ENCODE results near the gene CDCP2. TPM values are rescaled to one million over a fixed set of nuclear protein-coding genes. Genes with fewer than 3 reads are reported as not detected.
"Not testable (repeated sequence)": the region's sequence is repeated elsewhere in the genome, so short reads cannot be mapped to it uniquely, and the experiment has no call there.

Gene CDCP2
- total RNA-seq, 1 donor from 2014 or later = 0.17 TPM

DNA sequence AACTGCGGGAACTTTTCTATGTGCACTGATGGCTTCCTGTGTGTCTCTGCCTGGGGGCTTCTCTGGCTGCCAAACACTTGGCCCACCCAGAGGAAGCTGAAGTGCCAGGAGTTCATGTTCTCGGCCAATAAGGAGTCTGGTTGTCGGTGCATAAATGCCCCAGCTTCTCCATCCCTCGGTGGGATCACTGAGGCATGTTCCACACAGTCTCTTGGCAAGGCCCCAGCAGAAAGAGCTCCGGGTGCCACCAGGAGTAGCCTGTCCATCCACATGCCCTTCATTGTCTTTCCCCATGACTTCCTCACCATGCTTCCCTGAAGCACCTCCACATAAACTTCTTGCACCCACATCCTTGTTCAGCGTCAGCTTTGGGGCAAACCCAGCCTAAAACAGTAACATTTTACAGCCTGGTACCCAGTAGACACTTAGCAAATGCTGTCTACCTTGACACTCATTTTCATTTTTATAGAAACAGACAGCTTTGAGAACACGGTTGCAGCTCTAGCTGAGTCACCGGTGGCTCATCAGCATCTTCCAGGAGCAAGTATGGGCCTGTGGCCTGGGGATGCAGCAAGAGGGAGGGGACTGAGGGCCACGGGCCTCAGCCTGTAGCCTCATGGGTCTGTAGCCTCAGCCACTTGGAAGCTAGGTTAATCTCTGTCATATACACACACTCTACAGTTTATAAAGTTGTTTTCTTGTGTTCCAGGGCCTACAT lies 14.8 kb upstream of the CDCP2 start:
- DNase-seq = no peak

DNA sequence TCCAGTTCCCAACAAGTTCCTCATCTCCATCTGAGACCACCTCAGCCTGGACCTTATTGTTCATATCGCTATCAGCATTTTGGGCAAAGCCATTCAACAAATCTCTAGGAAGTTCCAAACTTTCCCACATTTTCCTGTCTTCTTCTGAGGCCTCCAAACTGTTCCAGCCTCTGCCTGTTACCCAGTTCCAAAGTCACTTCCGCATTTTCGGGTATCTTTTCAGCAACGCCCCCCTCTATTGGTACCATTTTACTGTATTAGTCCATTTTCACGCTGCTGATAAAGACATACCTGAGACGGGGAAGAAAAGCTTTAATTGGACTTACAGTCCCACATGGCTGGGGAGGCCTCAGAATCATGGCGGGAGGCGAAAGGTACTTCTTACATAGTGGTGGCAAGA lies 13.6 kb upstream of the CDCP2 start:
- DNase-seq = not testable (repeated sequence)

DNA sequence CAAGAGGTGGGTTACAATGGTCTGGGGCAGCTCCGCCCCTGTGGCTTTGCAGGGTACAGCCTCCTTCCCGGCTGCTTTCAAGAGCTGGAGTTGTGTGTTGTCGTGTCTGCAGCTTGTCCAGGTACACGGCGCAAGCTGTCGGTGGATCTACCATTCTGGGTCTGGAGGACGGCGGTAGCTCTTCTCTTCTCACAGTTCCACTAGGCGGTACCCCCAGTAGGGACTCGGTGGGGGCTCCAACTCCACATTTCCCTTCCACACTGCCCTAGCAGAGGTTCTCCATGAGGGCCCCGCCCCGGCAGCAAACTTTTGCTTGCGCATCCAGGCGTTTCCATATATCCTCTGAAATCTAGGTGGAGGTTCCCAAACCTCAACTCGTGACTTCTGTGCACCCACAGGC lies 12.3 kb upstream of the CDCP2 start:
- no peak for DNase-seq

DNA sequence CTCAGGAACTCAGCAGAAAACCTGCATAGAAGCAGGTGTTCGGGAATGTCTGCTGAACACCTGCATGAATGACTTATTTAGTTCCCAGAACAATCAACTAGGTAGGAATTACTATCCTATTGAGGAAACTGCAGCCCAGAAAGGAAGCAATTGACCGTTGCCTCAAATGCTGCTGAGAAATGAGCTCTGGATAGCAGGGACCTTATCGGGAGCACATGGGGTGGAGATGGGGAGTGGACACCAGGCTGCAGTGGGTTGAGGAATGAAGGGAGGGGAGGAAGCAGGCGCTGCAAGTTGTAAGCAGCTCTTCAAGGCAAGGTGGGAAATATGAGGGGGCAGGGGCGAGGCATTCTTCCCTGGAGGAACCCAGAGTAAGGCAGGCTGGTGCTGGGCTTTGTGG lies 10.8 kb upstream of the CDCP2 start:
- no peak for DNase-seq

DNA sequence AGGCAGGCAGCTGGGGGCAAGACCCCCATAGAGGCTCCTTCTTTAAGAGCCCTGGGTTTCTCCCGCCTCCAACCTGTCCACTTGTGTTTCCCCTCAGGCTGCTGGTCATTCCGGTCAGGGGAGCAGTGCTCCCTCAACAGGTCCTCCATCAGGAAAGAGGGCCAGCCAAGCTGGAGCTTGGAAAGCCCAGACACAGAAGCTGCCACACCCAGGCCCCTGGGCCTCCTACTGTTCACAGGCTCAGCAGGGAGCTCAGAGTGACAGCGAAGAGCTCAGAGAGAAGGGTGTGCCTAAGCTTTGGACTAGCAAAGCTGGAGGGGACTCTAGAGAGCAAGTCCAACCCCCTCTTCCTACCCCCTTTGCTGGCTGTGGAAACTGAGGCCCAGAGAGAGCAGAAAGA lies 10.3 kb upstream of the CDCP2 start:
- DNase-seq = no peak

DNA sequence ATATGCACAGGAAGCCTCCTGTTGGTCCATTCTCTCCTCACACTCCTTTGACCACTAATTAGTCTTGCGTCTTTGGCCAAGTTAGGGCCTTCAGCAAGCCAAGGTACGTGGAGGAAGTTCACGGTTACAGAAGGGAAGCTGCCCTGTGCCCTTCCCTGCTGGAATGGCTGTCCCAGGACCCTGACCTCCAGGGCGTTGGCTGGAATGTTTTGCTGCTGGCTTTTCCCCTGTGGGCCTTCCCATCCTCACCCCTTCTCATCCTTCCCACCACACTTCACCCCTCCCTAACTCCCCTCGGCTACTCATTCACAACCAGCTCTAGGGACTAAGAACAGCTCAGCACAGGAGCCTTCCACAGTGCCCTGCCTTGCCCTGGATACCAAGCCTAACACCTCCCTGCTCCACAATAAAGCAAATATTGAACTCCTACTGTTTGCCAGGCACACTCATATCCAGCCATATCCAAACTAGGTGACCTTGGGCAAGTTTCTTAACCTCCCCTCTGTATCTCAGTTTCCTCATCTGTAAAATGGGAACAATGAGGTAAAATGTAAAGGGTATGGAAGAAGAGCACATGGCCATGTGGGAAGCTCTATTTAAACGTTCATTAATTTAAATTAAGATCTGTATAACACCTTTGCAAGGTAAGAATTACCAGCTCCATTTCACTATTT lies 8.8 kb upstream of the CDCP2 start:
- no peak for DNase-seq

DNA sequence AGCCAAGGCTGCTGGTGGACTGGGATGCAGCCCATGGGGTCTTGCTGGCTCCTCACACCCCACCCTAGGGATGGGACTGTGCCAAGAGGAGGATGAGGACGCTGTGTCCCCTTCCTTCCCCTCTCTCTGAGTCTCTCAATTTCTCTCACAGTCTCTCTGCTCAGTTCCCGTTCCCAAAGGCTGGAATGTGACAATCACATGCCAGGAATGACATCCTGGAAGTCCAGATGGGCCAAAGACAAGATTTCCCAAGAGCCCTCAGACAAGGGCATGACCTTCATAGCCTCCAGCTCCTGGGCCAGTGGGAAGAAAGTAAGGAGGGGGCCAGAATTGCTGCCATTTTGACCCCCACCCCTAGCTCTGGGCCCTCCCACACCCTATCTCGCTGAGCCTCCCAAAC lies 7.6 kb upstream of the CDCP2 start:
- no peak for DNase-seq

DNA sequence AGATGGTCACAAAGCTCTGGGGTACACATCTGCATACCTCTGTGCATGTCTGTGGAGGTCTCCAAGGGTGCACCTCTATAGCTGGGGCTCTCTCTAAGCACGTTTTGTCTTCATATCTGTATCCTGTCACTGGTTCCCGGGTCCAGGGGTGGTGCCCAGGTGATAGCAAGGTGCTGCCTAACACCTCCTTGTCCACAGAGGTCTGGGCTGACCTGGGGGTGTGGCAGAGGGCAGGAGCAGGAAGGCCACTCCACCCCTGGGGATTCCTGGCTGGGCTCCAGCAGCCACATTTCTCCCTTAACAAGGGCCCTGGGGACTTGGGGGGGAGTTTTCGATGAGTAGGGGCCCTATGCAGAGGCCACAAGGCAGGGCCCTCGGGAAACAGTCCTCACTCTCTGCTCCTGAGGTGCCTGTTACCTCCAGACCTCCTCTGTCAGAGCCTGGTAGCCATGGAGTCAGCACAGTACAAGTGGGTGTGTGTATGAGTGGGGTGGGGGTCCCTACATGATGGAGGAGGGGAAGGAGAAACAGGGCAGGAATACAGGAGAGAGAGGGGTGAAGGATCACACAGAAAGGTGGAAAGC lies 7.0 kb upstream of the CDCP2 start:
- no peak for DNase-seq

DNA sequence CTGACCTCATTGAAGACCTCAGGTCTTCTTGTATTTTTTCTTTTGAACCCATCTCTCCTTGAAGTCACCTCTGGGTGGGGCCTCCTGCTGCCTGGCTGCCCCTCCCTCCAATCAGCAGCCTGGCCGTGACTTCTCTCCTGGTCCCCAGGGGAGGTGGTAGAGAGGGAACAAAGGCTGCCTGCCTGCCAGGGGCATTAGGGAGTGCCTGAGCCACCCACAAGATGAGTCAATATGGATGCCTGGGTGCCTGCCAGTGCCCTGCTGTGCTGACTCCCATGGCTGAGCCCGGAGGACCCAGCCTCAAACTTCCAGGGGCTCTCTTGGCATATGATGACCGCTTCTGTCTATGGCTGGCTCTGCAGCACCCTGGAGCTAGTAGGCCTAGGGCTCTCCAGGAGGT lies 5.3 kb upstream of the CDCP2 start:
- DNase-seq = no peak

DNA sequence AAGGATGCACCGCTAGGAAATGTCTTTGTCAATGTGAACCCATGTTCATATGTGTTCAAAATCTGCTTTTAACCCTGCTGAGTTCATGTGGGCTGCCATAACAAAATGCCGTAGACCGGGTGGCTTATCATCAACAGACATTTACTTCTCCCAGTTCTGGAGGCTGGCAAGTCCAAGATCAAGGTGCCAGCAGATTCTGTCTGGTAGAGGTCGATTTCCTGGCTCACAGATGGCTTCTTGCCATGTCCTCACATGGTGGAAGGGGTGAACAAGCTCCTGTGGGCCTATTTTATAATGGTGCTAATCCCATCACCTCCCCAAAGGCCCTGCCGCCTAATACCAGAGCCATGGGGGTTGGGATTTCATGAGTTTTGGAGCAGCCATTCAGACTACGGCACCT lies 4.6 kb upstream of the CDCP2 start:
- no peak for DNase-seq

DNA sequence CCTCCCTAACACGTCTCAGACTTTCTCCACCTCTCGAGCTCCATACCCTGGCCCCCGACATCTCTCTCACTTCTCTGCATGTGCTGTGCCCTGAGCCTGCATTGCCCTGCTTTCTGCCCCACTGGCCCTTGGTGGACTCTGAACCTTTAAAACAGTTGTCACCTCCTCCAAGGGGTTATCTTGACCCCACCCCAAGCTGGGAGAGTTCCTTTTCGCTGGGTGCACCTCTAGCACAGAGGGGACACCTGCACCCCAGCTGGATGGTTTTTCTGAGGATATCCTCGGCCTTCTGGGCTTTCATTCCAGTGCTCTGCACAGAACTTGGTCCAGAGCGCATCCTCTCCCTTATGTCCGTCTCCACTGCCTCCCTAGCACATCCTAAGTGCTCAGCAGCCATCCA lies 4.2 kb upstream of the CDCP2 start:
- no peak for DNase-seq

DNA sequence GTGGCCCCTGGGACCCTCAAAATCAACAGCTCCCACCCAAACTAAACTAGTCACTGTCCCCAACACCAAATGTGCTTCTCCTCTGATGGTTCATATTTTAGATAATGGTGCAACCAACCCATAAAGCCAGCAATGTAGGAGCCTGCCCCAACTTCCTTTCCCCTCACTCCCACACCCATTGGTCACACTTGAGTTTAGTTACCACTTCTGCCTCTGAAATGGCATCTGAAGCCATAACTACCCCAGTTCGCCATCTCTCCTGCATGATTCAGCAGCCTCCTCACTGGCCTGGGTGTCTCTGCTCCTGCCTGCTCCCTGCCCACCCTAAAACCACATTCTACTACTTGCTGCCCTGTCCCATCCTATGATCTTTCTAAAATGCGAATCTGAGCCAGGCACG lies 3.4 kb upstream of the CDCP2 start:
- DNase-seq = no peak

DNA sequence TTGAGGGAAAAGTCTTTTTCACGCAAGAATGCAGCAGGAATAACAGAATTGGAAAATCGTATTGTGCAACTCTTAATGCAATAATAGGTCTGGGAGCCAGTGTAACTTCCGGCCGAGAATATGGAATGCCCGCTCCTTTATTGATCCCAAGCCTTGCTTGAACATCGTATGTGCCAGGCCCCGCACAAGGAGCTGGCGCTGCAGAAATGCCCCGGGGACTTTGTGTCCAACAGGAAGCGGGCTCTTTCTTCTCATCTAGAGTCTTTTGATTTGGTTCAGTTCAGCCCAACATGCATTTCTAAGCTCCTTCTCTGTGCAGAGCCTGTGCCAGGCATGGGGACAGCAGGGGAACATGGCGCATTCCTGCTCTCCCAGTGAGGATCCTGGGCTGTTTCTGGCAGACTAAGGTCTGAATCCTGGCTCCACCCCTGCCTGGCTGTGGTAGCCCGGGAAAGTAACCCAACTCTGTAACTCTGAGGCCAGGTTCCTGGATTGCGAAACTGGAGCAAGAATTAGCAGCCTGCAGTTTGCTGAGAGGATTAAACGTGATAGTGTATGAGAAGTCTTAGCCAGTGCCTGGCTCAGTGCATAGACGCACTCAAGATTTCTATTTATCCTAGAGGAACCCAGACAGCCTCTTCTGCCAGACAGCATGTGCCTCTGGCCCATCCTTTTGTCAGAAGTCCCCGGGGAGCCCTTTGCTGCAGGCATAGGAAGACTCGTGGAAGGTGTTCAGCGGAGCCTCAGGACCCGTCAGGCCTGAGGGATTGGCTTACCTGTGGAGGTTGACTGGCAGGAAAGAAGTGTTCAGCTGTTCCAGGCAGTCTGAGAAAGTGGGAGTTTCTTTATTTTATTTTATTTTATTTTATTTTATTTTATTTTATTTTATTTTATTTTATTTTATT lies 987 bp upstream of the CDCP2 start:
- DNase-seq = no peak

DNA sequence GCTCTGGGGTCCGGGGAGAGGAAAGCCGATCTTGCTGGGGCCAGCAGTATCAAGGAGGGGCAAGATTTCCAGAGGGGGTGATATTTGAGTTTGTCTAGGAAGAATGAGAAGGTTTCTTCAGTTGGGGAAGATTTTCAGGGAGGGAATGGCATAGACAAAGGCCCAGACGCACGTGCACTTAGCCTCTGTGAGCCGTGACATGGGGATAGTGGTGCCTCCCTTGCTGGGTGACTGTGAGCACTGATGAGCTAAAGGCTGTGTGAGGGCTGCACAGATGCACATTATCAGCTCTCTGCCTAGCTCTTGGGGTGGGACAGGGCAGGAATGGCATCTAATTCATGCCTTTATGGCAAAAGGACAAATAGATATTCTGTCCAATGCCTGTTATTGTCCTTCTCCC lies 1.8 kb downstream of the CDCP2 start:
- no peak for DNase-seq

DNA sequence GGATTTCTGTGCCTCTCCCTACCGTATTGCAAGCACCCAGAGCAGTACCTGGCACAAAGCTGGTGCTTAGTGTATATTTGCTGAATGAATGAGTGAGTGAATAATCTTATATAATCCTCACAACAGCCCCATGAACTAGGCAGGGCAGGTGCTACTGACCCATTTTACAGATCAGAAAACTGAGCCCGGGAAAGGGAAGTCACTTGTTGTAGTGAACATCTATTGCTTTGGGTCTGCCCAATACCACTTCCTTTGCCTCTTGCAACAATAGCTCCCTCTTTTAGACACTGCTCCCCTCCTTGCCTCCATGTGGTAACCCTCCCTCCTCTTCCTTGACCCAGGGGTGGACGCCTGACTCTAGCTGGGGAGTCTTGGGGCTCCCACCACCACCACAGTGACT lies 3.1 kb downstream of the CDCP2 start:
- DNase-seq = no peak

DNA sequence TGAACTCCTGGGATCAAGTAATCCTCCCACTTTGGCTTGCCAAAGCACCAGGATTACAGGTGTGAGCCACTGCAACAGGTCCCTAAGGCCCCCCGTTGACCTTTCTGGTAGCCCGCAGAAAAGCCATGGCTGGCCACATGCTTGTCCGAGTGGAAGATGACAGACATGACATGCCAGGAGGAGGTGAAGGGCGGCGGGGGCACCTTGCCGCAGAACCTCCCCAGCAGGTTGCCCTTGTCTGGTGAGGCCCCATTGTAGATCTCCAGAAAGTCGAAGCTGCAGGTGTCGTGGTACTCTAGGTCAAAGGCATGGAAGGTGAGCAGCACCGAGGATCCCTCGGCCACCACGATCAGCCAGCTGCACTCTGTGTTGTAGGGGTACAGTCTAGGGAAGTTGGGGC lies 8.4 kb downstream of the CDCP2 start:
- DNase-seq = no peak

DNA sequence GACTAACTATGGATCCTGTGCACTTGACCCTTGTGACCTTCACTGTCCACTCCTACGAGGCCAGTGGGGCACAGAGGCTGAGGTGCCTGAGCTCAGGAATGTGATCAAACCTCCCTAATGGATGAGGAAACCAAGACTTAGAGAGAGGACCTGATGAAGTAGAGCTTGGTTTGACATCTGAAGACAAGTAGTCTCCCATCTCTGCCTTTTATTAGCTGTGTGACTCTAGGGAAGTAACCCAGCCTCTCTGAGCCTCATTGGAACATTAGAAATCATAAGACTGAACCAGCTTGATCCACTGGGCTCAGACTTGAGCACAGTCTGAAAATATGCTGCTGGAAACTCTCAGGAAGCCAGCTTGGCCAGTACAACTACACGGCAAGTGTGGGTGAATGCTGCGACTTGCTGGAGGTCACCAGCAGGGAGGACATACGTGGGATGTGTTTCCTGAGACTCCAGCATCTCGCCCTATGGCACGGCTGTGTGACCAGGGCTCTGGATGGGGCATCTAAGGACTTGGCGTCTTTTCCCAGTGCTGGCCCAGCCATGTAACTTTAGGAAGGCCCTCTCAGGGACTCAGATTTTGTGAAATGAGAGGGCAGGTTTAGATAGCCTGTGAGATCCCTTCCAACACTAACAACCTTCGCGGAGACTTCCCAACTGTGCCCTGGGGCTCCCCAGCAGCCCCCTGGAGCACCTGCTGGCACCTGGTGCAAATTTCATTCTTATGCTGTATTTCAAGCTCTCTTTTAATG lies 10.5 kb downstream of the CDCP2 start:
- no peak for DNase-seq

DNA sequence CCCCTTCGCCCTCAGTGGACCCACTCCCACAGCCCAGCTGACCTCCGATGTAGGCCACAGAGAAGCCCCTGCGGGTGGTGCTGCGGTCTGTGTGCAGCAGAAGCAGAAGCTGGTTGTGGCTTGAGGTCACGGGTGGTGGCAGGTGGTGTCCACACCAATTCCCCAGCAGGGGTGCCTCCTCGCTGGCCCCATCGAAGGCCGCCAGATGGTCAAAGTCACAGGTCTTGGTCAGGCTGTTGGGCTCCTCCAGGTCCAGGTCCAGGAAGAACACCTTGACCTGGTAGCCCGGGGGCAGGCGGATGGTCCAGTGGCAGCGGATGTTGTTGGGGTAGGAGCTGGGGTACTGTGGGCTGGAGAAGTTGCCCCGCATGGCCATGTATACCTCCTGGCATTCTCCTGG lies 13.1 kb downstream of the CDCP2 start:
- DNase-seq = no peak

DNA sequence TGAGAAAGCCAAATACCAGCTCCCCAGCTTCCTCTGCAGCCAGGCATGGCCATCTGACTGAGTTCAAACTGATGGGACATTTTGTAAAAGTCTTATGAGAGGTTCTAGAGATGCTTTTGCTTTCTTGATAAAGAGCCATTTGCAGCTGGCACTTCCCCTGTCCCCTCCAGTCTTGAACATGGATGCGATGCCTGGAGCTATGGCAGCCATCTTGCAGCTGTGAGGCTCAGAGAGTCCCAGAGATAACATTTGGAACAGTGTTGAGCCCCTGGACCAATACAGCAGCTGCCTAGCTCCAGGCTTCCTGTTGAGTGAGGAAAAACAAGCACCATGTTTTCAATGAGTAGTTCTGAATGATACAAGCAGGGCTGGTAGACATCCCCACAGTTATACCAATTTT lies 13.8 kb downstream of the CDCP2 start:
- DNase-seq = no peak

DNA sequence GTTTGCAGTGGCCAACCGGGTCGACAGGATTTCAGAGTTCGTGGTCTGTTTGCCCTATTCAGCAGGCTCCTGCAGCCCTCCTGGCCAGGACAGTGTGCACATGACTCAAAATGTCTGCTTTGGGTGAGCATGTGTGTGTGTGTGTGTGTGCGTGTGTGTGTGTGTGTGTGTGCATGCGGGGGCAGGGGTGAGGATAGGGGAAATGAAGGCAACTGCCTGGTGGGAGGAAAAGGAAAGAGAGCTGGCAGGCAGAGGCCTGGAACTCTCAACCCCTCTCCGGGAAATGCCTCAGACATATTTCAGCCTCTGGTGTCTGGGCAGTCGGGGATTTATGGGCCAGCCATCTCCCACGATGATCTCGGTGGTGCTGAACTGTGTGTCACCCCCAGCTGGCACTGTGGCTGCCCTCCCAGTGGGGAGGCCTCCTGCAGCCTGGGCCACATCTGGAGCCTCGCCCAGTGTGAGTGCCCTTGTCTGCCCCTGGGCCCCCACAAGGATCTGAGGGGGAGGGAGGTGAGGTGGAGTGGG lies 15.2 kb downstream of the CDCP2 start:
- peak; percentile 79 for DNase-seq

DNA sequence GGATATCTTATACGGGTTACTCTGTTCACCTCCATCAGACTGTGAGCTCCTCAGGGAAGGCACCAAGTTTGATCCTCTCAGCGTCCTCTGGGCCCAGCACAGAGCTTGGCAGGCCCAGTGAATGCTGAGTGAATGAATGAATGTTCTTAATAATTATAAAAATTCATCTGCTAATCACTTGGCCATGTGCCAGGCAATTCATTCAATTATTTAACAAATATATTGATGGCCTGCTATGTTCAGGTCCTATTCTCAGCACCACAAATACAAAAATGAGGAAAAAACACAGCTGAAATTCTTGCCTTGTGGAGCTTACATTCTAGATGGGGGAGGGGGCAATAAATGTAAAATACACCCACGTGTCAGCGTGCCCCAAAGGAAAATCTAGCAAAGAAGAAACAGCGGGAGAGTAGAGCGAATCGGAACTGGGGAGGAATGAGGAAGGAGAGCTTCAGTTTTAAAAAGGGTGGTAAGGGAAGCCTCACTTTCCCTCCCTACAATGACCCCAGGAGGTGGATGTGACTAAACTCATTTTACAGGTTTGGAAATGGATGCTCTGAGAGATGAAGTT lies 15.8 kb downstream of the CDCP2 start:
- no peak for DNase-seq

Measured in dermis blood vessel endothelial cell (primary cell).